Activated CD4-positive, alpha-beta T cell treated with anti-CD3 and anti-CD28 coated beads for 36 hours (primary cell): ENCODE results near the gene MPP2. TPM values are rescaled to one million over a fixed set of nuclear protein-coding genes. Genes with fewer than 3 reads are reported as not detected.

Source experiments
- ATAC-seq: fragments of 200-7000 bp; cut with Tn5 transposase; one replicate; pipeline ENCODE4 v1.10.0; 2021; ENCODE audit warnings: mild to moderate bottlenecking, moderate library complexity
- CTCF ChIA-PET: fragments of 350-600 bp; sonication (Branson Sonifier 250); formaldehyde crosslinking; loops from one replicate; lab custom pipeline; 2021; ENCODE audit warnings: antibody characterized with exemption; lab: Charles Lee
- POLR2A ChIA-PET: fragments of 350-600 bp; sonication (Branson Sonifier 250); formaldehyde crosslinking; loops from one replicate; lab custom pipeline; 2021; ENCODE audit warnings: antibody characterized with exemption, inconsistent platforms; lab: Charles Lee
- DNase-seq: peaks from one replicate; pipeline ENCODE4 v3.0.0-alpha.2; 2020
- H3K27ac Mint-ChIP-seq: one replicate; pipeline ENCODE4 v1.8.0; 2021; ENCODE audit warnings: mixed read lengths
- H3K27me3 Mint-ChIP-seq: one replicate; pipeline ENCODE4 v1.8.0; 2021; ENCODE audit warnings: mixed read lengths
- H3K36me3 Mint-ChIP-seq: one replicate; pipeline ENCODE4 v1.8.0; 2021; ENCODE audit warnings: low read depth, mixed read lengths
- H3K4me1 Mint-ChIP-seq: one replicate; pipeline ENCODE4 v1.8.0; 2021; ENCODE audit warnings: mixed read lengths
- H3K4me3 Mint-ChIP-seq: one replicate; pipeline ENCODE4 v1.8.0; 2021; ENCODE audit warnings: mild to moderate bottlenecking, moderate library complexity, mixed read lengths
- H3K9me3 Mint-ChIP-seq: one replicate; pipeline ENCODE4 v1.8.0; 2021; ENCODE audit warnings: low read depth, mixed read lengths
- intact Hi-C, 2 experiments: fragments of 100-400 bp; cut with DNase I in 1 of 2; cut with micrococcal nuclease in 1 of 2; formaldehyde crosslinking; loops; one replicate each; pipeline versions ENCODE4 v1.14.2 to v1.15.1; 2022 to 2024; cut with DNase I, micrococcal nuclease
- total RNA-seq, 2 experiments: library from RNA; stranded (reverse); gene quantifications; one replicate each; pipeline ENCODE4 v1.2.3, GENCODE V29; 2021

The MPP2 gene
- total RNA-seq, 2 experiments from 2014 or later = 1.2 to 1.3 TPM

DNA sequence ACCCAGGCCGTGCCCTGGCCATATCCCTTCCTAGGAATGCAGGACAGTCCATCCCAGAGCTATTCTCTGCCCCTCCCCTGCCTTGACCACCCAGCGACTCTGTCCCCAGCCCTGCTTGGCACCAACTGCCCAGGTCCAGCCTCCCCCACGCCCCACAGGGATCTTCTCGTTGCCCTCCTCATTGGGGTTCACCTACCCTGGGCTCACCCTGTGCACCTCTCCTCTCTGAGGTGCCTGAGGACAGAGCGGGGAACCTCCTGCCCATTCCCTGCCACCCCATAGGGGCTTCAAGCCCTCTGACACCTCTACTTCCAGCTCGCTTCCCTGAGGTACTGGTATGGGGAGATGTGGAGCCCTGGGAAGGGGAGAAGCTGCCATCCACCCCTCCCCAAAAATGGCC lies 6.2 kb upstream of the MPP2 start:
- intact Hi-C loops = no loop called here

GRCh38 chr17:43912635-43913304 lies 5.4 kb upstream of the MPP2 start:
- Mint-ChIP-seq H3K4me1 (peaks cover 10% of the 10 kb centered on the region), H3K27me3 (peaks cover 5% of the 10 kb centered on the region), H3K4me3 (no peak overlapping the region), H3K27ac (no peak overlapping the region), H3K36me3 (no peaks in the 10 kb centered on the region), H3K9me3 (peaks cover 4% of the 10 kb centered on the region)
- ChIA-PET POLR2A (no interaction called here), CTCF (interaction anchor here (1.1 to 3.0 kb wide), 2 partner anchors 12 to 31 kb away, joined by 3 to 13 read pairs; no protein-coding TSS in a partner anchor)
- intact Hi-C loops = no loop called here
- no peak for ATAC-seq
- DNase-seq = no peak

More for the DNA sequence above, 6.2 kb upstream of the MPP2 start:
- ChIA-PET CTCF (interaction anchor here (1.0 to 3.0 kb wide), 6 partner anchors 11 to 83 kb away, joined by 3 to 13 read pairs (median 4); no protein-coding TSS in a partner anchor), POLR2A (no interaction called here)
- Mint-ChIP-seq H3K4me1 (peaks cover 8% of the 10 kb centered on the region), H3K36me3 (no peaks in the 10 kb centered on the region), H3K4me3 (no peak overlapping the region), H3K27me3 (no peaks in the 10 kb centered on the region), H3K27ac (no peak overlapping the region), H3K9me3 (peaks cover 4% of the 10 kb centered on the region)
- no peak for ATAC-seq
- DNase-seq = no peak

GRCh38 chr17:43911904-43912303 lies 4.6 kb upstream of the MPP2 start:
- DNase-seq (no peak), ATAC-seq (no peak)
- peaks cover 11% of the 10 kb centered on the region for H3K4me1 Mint-ChIP-seq
- peaks cover 4% of the 10 kb centered on the region for H3K9me3 Mint-ChIP-seq
- H3K27ac Mint-ChIP-seq = no peak overlapping the region
- H3K36me3 Mint-ChIP-seq = no peaks in the 10 kb centered on the region
- intact Hi-C loops = no loop called here
- H3K4me3 Mint-ChIP-seq = no peak overlapping the region
- ChIA-PET CTCF (interaction anchor here (1.1 to 3.0 kb wide), 2 partner anchors 13 to 32 kb away, joined by 3 to 13 read pairs; no protein-coding TSS in a partner anchor), POLR2A (no interaction called here)
- H3K27me3 Mint-ChIP-seq = peaks cover 5% of the 10 kb centered on the region

DNA sequence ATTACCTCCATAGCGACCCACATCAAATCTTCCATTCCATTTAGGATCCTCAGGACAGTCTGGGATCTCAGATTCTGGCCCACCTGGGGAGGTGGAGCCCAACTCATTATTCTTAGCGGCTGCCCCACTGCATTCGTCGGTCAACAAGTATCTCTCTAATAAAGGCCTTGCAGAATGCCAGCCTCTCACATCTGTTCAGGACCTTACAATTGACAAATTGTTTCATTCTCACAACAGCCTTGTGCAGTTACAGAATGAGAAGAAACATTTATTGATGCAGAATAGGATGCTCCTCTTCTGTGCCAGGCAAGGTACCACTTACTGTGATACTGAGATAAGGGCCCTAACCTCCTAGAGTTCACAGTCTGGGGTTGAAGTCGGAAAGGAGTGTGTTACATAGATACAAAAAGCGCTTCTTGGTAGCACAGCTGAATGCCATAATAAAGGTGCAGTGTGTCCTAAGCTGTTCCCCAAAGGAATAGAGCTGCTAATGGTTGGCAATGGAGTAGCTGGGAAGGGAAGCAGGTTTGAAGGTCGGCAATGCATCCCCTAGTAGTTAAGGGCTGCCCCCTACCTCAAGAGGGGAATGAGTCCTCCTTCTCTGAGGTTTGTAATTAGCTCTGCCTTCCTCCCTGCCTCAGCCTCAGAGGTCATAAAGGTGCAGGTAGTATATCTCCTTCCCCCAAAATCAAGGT lies 2.3 kb upstream of the MPP2 start:
- intact Hi-C loops = loop anchor here in 1 of 2 experiments (1.0 kb wide), 1 partner anchor 86 kb away; no protein-coding TSS in a partner anchor
- ChIA-PET CTCF (interaction anchor here (0.6 to 3.7 kb wide), 14 partner anchors 8 to 1216 kb away, joined by 3 to 35 read pairs (median 6); partner anchors contain the start of genes CD300LG and PPY), POLR2A (interaction anchor here (0.7 kb wide), 1 partner anchor 10 kb away, joined by 4 read pairs; no protein-coding TSS in a partner anchor)
- no peak overlapping the region for H3K27ac Mint-ChIP-seq
- no peaks in the 10 kb centered on the region for H3K36me3 Mint-ChIP-seq
- no peaks in the 10 kb centered on the region for H3K9me3 Mint-ChIP-seq
- H3K4me1 Mint-ChIP-seq = peaks cover 17% of the 10 kb centered on the region
- H3K27me3 Mint-ChIP-seq = peaks cover 18% of the 10 kb centered on the region
- DNase-seq (no peak), ATAC-seq (no peak)
- no peak overlapping the region for H3K4me3 Mint-ChIP-seq

DNA sequence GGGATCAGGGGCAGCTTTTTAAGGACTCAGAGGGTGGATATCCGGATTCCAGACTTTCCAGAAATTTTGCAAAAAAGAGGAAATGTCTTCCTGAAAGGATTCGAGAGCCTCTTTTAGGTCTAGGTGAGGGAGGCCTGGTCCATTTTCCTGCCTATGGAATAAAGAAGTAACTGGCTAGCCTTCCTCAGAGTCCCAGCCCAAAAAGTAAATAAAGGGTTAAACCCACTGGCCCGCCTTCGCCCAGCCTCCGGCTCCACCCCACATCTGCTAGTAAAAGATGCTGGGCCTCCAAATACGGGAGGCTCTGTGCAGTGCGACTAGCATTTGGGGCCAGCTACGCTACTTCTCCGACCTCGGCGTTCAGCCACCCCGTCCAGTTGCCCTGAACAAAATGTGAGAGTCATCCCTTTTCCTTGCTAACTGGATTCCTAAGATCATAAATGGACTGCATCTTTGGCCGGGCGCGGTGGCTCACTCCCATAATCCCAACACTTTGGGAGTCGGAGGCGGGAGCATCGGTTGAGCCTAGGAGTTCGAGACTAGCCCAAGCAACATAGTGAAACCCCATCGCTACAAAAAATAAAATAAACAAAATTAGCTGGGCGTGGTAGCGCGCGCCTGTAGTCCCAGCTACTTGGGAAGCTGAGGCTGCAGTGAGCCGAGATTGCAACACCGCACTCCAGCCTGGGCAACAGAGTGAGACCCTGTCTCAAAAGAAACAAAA lies 824 bp upstream of the MPP2 start:
- ATAC-seq (peak; percentile 66), DNase-seq (peak; percentile 70)
- Mint-ChIP-seq H3K27ac (no peak overlapping the region), H3K9me3 (no peaks in the 10 kb centered on the region), H3K36me3 (no peaks in the 10 kb centered on the region), H3K4me1 (peaks cover 17% of the 10 kb centered on the region), H3K27me3 (peaks cover 25% of the 10 kb centered on the region), H3K4me3 (peak overlapping the region; percentile 34)
- ChIA-PET CTCF (interaction anchor here (0.8 to 3.7 kb wide), 12 partner anchors 8 to 231 kb away, joined by 3 to 35 read pairs (median 4); partner anchors contain the start of genes CD300LG and PPY), POLR2A (no interaction called here)
- intact Hi-C loops = loop anchor here in 1 of 2 experiments (2.0 kb wide), 1 partner anchor 99 kb away; no protein-coding TSS in a partner anchor

DNA sequence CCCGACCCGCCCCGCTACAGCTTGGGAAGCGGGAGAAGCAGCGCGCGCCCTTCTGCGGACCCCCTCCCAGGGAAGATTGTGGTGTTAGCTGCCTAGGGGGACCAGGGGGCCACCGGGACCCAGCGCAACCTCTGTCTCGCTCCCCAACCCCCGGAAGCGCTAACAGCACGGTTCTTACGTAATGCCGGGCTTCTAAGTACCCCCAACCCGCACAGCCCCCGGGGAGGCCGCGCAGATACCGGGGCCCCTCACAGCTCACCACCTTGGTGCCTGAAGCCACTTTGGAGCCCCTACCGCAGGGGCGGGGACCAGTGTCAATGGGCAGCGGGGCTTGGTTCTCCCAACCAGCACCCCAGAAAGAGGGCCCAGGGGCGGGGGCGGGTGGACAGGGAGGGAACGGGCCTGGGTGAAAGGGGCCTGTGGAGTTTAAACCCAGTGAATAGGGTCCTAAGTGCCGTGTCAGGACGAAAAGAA lies 348 bp downstream of the MPP2 start:
- Mint-ChIP-seq H3K36me3 (no peaks in the 10 kb centered on the region), H3K4me3 (peak overlapping the region; percentile 34), H3K9me3 (no peaks in the 10 kb centered on the region), H3K27ac (no peak overlapping the region), H3K27me3 (peaks cover 25% of the 10 kb centered on the region), H3K4me1 (peaks cover 17% of the 10 kb centered on the region)
- ChIA-PET POLR2A (interaction anchor here (0.6 to 1.0 kb wide), 2 partner anchors 590 to 708 kb away, joined by 3 read pairs; no protein-coding TSS in a partner anchor), CTCF (interaction anchor here (0.6 to 2.4 kb wide), 7 partner anchors 9 to 232 kb away, joined by 3 to 6 read pairs (median 3); partner anchors contain the start of gene HDAC5)
- DNase-seq = no peak
- peak; percentile 9 for ATAC-seq
- intact Hi-C loops = loop anchor here in 1 of 2 experiments (2.0 kb wide), 1 partner anchor 100 kb away; no protein-coding TSS in a partner anchor

DNA sequence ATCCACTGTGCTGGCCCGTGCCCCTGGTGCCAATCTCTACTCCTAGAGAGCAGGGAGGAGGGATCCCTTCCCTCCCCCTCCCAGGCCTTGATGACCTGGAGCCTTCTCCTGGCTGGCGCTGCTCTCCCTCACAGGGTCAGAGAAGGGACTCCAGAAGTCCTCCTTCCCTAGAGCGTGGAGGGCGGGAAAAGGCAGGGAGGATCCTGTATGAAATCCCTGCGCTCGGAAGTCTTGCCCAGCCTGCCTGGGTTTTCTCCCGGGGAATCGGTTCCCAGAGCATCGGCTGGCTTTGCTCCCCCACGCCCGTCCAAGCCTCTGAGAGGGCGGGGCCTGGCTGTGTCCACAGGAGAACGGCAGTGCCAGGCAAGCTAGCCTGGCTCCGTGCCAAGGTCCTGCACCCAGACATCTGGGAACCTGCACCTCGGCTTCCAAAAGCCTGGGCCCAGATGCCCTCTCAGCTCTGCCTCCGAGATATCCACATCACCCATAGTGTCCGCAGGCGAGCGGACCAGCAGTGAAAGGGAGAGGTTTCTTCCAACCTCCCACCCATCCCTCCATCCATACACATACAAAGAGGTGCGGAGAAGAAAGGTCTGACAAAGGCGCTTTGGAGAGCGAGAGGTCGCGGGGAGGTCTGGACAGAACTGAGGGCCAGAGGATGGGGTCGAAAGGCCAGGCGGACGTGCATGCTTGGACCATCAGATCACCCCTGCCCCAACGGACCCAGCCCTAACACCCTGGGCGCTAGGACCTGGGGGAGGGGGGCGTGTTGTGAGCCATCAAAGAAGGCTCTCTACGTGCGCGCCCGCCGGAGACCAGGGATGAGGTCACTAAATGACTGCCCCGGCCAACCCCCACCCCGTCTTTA lies 1.1 kb downstream of the MPP2 start:
- no peaks in the 10 kb centered on the region for H3K9me3 Mint-ChIP-seq
- peaks cover 29% of the 10 kb centered on the region for H3K27me3 Mint-ChIP-seq
- no peaks in the 10 kb centered on the region for H3K36me3 Mint-ChIP-seq
- intact Hi-C loops = loop anchor here in 1 of 2 experiments (2.0 kb wide), 1 partner anchor 101 kb away; no protein-coding TSS in a partner anchor
- H3K4me3 Mint-ChIP-seq = peak overlapping the region; percentile 34
- H3K4me1 Mint-ChIP-seq = peaks cover 17% of the 10 kb centered on the region
- DNase-seq (peak; percentile 69), ATAC-seq (peak; percentile 60)
- ChIA-PET CTCF (interaction anchor here (1.6 to 2.4 kb wide), 2 partner anchors 20 to 38 kb away, joined by 4 to 6 read pairs; no protein-coding TSS in a partner anchor), POLR2A (interaction anchor here (0.6 to 1.0 kb wide), 2 partner anchors 589 to 709 kb away, joined by 3 read pairs; no protein-coding TSS in a partner anchor)
- H3K27ac Mint-ChIP-seq = no peak overlapping the region

GRCh38 chr17:43905400-43905984 lies 1.8 kb downstream of the MPP2 start:
- intact Hi-C loops = no loop called here
- Mint-ChIP-seq H3K9me3 (no peaks in the 10 kb centered on the region), H3K4me1 (peaks cover 23% of the 10 kb centered on the region), H3K27me3 (peaks cover 33% of the 10 kb centered on the region), H3K36me3 (no peaks in the 10 kb centered on the region), H3K4me3 (no peak overlapping the region), H3K27ac (no peak overlapping the region)
- ATAC-seq (no peak), DNase-seq (no peak)
- POLR2A ChIA-PET = no interaction called here
- CTCF ChIA-PET = interaction anchor here (2.4 kb wide), 1 partner anchor 38 kb away, joined by 6 read pairs; no protein-coding TSS in a partner anchor

GRCh38 chr17:43901861-43902589 lies 5.3 kb downstream of the MPP2 start:
- ChIA-PET POLR2A (interaction anchor here (0.6 kb wide), 1 partner anchor 319 kb away, joined by 5 read pairs; no protein-coding TSS in a partner anchor), CTCF (interaction anchor here (0.8 to 2.3 kb wide), 4 partner anchors 8 to 24 kb away, joined by 3 to 9 read pairs (median 6); no protein-coding TSS in a partner anchor)
- intact Hi-C loops = no loop called here
- no peaks in the 10 kb centered on the region for H3K9me3 Mint-ChIP-seq
- H3K36me3 Mint-ChIP-seq = no peaks in the 10 kb centered on the region
- peaks cover 39% of the 10 kb centered on the region for H3K27me3 Mint-ChIP-seq
- no peak overlapping the region for H3K4me3 Mint-ChIP-seq
- ATAC-seq = no peak
- DNase-seq = no peak
- peaks cover 15% of the 10 kb centered on the region for H3K4me1 Mint-ChIP-seq
- no peak overlapping the region for H3K27ac Mint-ChIP-seq
